ENCODE data around the gene CYB5R3.

CYB5R3 gene

GRCh38 chr22:42641801-42642413 is 7.3 kb downstream of the CYB5R3 start:
- TF ChIP-seq CTCF (IDR thresholded peaks at IDR 0.05) (no peak), ZFX (IDR thresholded peaks at IDR 0.05; ENCODE audit: borderline replicate concordance) (no peak)

GRCh38 chr22:42639541-42640241 is 9.5 kb downstream of the CYB5R3 start:
- no peak overlapping the region for H3K27ac ChIP-seq
- TF ChIP-seq CTCF (IDR thresholded peaks at IDR 0.05) (no peak), ZFX (IDR thresholded peaks at IDR 0.05; ENCODE audit: borderline replicate concordance) (no peak)

More at GRCh38 chr22:42641801-42642413, 7.3 kb downstream of the CYB5R3 start:
- H3K27ac ChIP-seq, result no peak overlapping the region

GRCh38 chr22:42637555-42637954 is 11.6 kb downstream of the CYB5R3 start:
- TF ChIP-seq CTCF (IDR thresholded peaks at IDR 0.05), result no peak
- TF ChIP-seq ZFX (IDR thresholded peaks at IDR 0.05; ENCODE audit: borderline replicate concordance), result no peak
- H3K27ac ChIP-seq, result no peak overlapping the region

GRCh38 chr22:42636506-42636905 is 12.7 kb downstream of the CYB5R3 start:
- H3K27ac ChIP-seq, result no peak overlapping the region
- TF ChIP-seq CTCF (IDR thresholded peaks at IDR 0.05), result no peak
- no peak for TF ChIP-seq ZFX (IDR thresholded peaks at IDR 0.05; ENCODE audit: borderline replicate concordance)

GRCh38 chr22:42635531-42635930 is 13.7 kb downstream of the CYB5R3 start:
- TF ChIP-seq ZFX (IDR thresholded peaks at IDR 0.05; ENCODE audit: borderline replicate concordance), result no peak
- no peak for TF ChIP-seq CTCF (IDR thresholded peaks at IDR 0.05)
- no peak overlapping the region for H3K27ac ChIP-seq

- no peak for TF ChIP-seq ZFX (IDR thresholded peaks at IDR 0.05; ENCODE audit: borderline replicate concordance)
- no peak for TF ChIP-seq CTCF (IDR thresholded peaks at IDR 0.05)
- H3K27ac ChIP-seq, result no peak overlapping the region
Measured at GRCh38 chr22:42633013-42633412, 16.2 kb downstream of the CYB5R3 start.

- TF ChIP-seq ZFX (IDR thresholded peaks at IDR 0.05; ENCODE audit: borderline replicate concordance) (no peak), CTCF (IDR thresholded peaks at IDR 0.05) (0 out of 2 replicates have a peak, but pooled peaks have one; percentile 5)
Measured at GRCh38 chr22:42632096-42632495, 17.1 kb downstream of the CYB5R3 start.

More at GRCh38 chr22:42632096-42632495, 17.1 kb downstream of the CYB5R3 start:
- no peak overlapping the region for H3K27ac ChIP-seq

Data from 22Rv1 (cell line).